Left colon (tissue), 2 donors: ENCODE measurements around the gene BAIAP3. TPM values are rescaled to one million over a fixed set of nuclear protein-coding genes. Genes with fewer than 3 reads are reported as not detected.
"Not testable (repeated sequence)": the region's sequence is repeated elsewhere in the genome, so short reads cannot be mapped to it uniquely, and the experiment has no call there.

Experiments used
- ATAC-seq: fragments of 200-7000 bp; cut with Tn5 transposase; one replicate; pipeline ENCODE4 v1.9.1; 2020; ENCODE audit warnings: mild to moderate bottlenecking, moderate library complexity
- DNase-seq, 2 donors: peaks; one replicate each; pipeline ENCODE4 v3.0.0-alpha.2; 2020
- intact Hi-C, 2 donors: fragments of 100-400 bp; cut with DNase I in 1 of 2; cut with micrococcal nuclease in 1 of 2; formaldehyde crosslinking; loops; one replicate each; pipeline versions ENCODE4 v1.11.2 to v1.14.0; 2022; cut with DNase I, micrococcal nuclease
- total RNA-seq, 2 donors: library from RNA; stranded (reverse); fragmentation: NEBNext Ultra II Directional; extraction: Animal tissue kit (Norgen Biotek cat#: 25700); gene quantifications; one replicate each; pipeline ENCODE4 v1.2.1, GENCODE V29; 2021
- donor health status: DM: no; HTN: no; CAD: no.
- donor health status: DM: yes; HTN: yes; CAD: no.

The BAIAP3 gene
- total RNA-seq, 2 donors from 2014 or later = 7.5 to 12.3 TPM

DNA sequence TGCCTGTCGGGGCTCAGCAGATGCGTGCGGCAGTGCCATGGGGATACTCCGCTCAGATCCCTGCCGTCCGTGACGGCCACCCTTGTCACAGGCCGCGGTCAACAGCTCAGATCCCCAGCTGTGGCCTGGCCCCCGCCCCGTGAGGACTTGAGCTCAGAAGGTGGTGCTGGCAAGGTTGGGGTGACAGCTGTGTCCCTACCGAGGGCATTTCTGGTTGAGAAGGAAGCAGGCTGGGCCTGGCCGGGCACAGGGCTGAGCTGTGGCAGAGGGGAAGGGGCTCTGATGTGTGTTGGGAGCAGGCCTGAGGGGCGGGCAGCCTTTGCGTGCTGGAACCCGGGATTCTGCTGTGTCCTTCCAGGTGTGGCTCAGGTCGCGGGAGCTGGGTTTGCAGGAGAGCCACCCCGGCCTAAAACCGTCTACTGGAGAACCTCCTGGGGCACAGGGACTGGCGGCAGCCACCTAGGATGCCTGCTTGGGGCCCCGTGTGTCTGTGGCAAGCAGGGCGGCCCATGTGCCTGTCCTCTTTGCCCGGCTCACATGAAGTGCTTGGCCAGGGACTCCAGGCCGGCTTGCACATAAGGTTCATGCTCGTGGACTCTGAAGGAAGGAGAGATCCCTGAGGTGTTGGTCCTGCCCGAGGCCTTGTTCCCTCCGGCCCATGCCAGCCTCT is 18.9 kb upstream of the BAIAP3 start:
- DNase-seq = no peak
- no peak for ATAC-seq
- intact Hi-C loops = no loop called here

DNA sequence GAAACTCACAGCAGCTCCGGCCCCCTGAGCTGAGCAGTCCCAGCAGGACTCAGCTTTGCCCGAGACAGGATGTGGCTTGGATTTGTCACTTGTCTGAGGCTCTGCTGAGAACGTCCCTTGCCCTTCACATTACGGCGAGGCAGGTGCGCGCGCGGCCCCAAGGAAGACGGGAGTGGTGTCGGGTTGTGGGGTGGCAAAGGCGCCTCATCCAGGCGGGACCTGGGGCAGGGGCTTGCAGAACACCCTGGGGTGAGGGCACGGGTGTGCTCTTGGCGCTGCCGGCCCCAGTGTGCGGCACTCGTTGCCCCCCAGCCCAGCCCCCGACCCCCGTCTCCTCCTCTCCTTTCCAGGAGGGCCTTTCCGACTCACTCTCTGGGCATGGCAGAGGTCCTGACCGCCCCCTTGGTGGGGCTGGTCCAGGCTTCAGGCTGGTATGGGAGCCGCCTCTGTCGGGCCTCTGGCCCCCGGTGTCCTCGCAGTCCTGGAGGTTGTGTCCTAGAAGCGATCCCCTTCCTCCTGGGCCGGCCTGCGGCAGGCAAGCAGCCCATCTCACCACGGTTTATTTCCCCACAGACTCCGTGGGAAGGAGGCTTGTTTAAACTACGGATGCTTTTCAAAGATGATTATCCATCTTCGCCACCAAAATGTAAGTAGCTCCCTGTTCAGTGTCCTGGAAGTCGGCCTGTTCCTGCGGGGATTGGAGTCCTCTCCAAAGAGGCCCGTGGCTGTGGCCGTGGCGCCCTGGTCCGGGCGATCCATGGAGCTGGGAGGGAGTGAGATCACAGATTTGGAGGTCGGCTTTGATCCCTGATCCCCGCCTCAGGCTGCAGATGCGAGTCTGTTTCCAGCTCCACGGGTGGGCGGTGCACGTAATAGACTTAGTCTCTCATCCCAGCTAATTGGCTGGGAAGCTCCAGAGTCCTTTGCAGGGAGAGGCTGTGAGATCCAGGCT is 18.1 kb upstream of the BAIAP3 start:
- DNase-seq (no peak), ATAC-seq (no peak)
- intact Hi-C loops = no loop called here

DNA sequence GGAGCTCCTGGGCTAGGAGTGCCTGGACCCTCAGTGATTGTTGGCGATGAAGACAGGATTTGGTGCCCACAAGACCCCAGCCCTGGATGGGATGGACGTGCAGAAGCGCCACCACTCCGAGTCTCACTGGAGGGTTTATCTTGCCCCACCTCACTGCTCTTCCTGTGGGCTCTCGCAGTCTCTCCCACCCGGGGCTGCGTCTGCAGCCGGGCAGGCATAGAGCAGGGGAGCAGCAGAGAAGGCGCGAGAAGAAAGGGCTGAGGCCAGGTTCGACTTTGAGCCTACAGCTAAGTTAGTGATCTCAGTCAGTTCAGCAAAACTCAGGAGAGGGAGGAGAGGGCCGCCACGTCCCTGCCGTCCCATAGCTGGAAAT is 17.4 kb upstream of the BAIAP3 start:
- no peak for DNase-seq
- intact Hi-C loops = no loop called here
- ATAC-seq = no peak

DNA sequence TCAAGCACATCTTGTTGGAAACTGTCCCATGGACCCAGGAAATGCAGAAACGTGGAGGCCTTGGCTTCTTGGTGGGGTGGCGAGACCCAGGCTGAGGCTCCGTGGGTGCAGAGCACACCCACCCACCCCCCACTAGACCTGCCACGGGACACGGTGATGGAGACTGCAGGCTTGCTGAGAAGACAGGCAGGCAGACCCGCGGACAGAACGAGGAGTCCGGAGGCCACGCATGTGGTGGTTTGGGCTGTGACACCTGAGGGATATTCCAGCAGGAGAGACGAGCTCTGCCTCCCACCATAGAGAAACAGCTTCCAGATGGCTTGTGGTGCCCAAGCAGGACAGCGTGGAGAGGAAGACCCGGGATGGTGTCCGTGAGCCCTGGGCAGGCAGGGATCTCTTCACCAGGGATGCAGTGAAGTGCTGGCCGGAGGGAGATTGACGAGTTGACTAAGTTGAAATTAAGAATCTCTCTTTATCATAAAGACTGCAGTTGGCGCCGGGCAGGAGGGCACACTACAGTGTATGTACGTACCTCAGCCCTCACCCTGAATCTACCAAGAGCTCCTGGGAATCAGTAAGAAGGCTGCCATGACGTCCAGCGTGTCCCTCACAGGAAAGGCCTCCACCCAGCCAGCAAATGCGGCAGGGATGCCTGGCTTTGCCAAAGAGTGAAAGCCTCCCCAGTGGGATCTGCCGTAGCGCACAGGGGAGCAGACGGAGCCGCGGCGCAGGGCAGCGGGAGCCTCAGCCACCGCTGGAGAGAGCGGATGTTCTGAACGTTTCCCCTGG is 15.8 kb upstream of the BAIAP3 start:
- intact Hi-C loops = no loop called here
- ATAC-seq = peak; percentile 3

DNA sequence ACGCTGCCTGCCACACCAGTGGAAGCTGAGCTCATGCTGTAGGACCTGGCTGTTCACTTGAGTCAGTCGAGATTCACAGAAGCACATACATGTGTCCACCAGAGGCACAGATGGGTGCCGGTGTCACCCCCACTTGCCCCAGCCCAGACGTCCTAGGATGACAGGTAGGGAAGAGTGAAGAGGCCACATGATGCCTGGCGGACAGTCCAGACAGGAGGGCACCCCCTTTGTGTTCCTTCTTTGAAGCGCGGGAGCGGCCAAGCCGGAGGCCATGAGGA is 15.2 kb upstream of the BAIAP3 start:
- intact Hi-C loops = no loop called here
- no peak for DNase-seq
- ATAC-seq = no peak

More for the DNA sequence above, 15.8 kb upstream of the BAIAP3 start:
- DNase-seq = no peak

DNA sequence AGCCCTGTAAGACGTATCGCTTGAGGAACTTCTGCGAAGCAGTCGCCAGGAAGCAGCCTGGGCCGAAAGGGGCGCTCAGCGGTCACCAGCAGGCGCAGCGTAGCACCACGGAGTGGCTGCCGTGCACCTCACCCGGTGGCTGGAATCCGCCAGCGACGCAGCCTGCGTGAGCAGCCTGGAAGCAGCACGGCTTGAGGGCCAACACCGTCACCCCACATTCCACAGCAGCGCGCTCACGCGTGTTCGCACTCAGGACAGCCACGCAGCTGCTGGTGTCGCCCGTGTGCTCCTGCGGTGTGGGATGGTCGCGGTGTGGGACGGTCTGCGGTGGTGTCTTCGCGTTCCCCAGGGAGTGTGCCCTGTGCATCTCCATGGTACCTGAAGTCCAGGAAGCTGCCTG is 14.4 kb upstream of the BAIAP3 start:
- ATAC-seq (no peak), DNase-seq (no peak)
- intact Hi-C loops = no loop called here

DNA sequence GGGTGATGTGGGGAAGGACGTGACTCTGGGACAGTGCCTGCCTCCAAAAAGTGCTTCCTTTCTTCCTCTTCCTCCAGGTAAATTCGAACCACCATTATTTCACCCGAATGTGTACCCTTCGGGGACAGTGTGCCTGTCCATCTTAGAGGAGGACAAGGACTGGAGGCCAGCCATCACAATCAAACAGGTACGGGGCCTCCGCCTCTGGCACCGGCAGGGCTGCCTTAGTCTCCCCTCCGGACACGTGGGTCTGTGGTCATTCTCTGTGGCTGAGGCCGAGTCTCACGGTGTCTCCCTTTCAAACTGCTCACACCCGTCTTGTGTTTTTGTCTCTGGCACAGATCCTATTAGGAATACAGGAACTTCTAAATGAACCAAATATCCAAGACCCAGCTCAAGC is 13.3 kb upstream of the BAIAP3 start:
- no peak for ATAC-seq
- intact Hi-C loops = no loop called here
- DNase-seq = no peak

DNA sequence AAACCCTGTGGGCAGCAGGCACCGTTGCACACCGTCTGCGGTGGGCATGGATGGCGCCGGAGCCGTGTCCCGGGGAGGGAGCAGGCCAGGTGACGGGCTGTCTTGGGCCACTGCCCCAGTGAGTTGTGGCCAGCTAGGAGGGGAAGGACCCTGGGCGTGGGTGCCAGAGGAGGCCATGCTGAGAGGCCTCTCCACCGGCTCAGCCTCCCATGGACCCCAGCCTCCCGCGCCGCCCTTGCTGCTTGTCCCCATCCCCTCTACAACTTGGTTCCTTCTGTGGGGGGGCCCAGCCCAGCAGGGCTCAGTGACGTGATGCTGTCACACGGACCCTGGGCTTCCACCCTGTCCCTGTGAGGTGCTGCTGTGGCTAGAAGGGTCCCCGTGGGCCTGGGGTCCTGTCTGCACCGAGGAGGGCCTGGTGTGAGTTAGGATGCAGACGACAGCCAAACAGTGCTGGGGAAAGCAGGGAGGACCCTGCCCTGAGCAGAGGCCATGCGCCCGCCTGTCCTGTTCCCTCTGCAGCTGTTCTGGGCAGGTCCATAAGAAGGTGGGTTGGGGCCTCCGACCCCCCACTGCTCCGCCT is 12.7 kb upstream of the BAIAP3 start:
- intact Hi-C loops = no loop called here
- DNase-seq = no peak
- ATAC-seq = no peak

DNA sequence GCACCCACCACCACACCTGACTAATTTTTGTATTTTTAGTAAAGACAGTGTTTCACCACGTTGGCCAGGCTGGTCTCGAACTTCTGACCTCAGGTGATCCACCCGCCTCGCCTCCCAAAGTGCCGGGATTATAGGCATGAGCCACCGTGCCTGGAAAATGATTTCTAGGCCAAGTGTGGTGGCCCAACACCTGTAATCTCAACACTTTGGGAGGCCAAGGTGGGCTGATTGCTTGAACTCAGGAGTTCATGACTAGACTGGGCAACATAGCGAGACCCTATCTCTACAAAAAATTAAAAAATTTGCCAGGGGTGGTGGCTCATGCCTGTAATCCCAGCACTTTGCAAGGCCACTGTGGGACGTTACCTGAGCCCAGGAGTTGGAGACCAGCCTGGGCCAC is 11.0 kb upstream of the BAIAP3 start:
- intact Hi-C loops = no loop called here

DNA sequence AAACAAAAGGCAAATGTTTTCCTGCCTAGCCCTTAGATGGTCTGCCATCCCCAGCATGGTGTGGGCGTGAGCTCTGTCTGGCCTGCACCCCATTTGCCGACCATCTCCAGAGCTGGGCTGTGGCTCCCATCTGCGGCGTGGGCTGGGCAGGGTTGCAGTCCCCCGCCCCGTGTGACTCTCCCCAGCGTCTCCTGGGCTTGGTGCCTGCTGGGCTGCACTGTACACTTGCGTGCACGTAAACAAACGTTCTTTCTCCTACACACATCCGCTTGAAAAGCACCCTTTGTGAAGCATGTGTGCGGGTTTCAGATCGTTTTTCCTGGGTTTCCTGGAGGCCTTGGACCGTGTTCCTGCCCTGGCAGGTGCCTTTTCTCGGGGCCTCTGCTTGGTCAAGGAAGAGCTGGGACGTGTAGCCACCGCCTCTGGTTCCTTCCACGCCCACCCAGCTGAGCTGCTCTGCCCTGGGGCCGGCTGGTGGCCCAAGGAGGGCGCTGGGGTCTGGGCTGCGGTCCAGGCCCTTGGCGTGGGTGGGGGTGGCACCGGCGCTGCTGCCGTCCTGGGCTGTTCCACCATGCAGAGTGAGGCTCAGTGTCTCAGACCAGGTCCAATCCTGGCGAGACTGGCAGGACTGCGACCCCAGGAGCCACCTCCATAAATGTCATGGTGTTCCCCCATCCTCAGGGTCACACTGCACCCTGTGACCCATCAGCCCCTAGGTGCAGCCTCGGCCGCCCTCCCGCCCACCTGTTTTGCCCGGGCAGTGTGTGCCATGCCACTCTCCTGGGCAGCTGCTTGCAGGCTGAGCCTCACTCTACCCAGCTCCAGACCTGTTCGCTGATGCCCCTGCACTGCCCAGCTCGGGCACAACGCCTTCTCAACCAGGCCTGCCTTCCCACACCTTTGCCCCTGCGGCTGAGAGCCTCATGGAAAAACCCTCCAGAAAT is 9.9 kb upstream of the BAIAP3 start:
- no peak for DNase-seq
- intact Hi-C loops = no loop called here
- ATAC-seq = no peak

More for the DNA sequence above, 11.0 kb upstream of the BAIAP3 start:
- ATAC-seq (no peak), DNase-seq (no peak)

DNA sequence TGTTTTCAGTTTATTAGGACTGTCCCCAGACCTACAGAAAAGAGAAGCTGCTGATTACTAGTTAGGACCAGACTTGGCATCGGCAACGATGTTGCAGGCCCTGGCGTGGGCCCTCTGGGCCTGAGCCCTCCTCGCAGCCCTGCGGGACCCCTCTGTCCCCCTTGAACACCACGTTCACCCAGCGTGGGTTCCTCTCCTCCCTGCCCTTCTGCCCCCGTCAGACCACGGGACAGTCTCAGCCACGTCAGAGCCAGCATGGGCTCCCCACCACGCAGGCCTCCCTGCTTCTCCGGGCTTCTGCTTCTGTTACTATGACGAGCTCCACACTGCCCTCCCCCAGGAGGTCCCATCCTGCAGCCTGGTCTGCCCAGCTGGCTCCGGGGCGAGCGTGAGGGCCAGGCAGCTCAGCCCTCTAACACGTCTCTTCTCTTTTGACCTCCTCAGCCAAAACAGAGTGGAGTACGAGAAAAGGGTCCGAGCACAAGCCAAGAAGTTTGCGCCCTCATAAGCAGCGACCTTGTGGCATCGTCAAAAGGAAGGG is 9.1 kb upstream of the BAIAP3 start:
- DNase-seq = no peak
- no peak for ATAC-seq
- intact Hi-C loops = no loop called here

DNA sequence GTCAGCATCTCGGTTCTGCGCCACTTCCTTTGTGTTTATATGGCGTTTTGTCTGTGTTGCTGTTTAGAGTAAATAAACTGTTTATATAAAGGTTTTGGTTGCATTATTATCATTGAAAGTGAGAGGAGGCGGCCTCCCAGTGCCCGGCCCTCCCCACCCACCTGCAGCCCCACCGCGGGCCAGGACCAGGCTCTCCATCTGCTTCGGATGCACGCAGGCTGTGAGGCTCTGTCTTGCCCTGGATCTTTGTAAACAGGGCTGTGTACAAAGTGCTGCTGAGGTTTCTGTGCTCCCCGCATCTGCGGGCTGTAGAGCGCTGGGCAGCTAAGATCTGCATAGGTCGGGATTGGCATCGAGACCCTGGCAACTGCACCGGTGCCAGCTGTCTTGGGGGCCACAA is 8.2 kb upstream of the BAIAP3 start:
- ATAC-seq = peak; percentile 3
- intact Hi-C loops = no loop called here
- no peak for DNase-seq

DNA sequence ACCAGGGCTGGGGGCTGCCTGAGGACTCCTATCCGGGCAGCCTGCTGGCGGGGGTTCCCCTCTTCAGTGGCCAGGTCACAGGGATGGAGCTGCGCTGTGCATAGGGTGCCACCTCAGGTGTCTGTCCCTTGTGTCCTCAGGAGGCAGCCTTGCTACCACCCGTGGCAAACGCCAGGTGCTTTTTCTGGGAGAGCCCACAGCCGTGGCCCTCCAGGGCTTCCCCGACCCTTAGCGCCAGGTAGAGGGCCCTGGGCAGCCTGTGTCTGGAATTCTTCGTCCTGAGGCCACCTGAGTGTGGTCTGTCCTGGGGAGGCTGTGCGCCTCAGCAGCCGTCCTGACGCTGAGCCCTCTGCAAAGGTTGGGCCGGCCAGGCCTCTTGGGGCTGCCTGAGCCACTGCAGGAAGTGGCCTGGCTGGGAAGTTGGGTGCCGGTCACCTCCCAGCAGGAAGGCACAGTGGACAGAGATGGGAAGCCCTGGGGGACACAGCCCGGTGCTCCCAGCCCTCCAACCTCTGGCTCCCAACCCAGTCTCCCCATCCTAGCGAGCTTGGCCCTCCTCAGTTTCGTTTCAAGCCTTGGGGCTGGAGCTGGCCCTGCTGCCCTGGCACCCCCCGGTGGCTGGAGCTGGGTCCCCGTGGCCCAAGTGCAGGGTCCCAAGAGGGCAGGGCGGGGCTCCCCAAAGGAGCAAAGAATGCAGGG is 7.6 kb upstream of the BAIAP3 start:
- ATAC-seq (peak; percentile 24), DNase-seq (no peak)
- intact Hi-C loops = no loop called here

DNA sequence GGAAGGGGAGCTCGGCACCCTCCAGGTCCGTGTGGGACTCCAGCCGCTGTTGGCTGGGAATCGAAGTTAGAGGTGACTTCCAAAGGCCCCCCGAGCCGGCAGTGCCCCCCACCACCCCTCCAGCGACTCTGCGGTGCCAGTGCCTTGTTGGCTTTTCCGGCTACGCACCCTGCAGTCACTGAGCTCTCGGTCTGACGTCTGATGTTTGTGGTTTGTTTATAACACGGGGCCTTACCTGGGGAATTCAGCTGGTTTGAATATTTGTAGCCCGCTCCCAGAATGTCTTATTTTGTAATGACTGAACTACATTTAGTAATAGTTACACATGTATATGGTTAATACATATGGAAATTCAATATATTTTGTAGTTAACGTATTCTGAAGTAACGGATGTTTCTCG is 7.1 kb upstream of the BAIAP3 start:
- DNase-seq = no peak
- no peak for ATAC-seq
- intact Hi-C loops = no loop called here

DNA sequence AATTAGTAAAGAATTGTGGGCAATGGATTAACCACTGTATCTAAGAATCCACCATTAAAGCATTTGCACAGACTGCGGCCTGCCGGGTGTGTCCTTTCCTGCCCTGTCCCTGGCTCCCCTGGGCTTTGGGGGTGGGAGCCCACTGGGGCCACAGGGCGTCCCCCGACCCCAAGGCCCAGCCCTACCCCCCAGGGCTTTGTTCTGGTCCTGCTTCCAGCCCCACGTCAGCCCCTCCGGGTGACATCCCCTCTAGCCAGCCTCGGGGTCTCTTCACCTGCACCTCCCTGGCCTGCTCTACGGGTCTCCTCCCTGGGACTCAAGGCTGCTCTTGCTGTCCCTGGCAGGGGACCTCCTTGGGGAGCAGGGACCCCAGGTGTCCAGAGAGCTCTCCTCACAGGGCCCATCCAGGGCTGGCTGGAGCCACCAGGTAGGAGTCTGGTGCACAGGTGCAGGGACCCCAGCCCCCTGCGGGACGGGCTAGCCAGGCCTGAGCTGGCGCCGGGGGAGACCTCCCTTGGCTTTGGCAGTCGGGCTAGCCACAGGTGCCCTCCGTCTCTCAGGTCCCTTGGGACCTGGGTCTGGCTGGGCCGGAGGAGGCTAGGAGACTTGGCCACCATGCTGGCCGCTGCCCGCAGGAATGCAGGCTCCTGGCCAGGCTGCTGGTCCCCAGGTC is 6.4 kb upstream of the BAIAP3 start:
- no peak for DNase-seq
- no peak for ATAC-seq
- intact Hi-C loops = no loop called here

DNA sequence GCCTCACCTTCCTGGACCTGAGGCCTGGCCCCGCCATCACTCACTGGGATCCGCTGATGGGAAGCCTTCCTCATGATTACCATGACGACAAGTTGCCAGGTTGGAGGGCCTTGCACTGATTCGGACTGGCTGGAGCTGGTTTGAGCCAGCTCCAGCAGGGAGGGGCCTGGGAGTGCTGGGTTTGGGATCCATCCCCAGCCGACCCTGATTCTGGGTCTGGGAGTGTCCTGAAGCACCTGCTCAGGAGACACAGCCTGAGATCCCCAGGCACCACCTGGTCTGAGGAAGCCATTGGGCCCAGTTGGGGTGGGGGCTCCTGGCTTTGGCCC is 5.9 kb upstream of the BAIAP3 start:
- intact Hi-C loops = no loop called here
- ATAC-seq (no peak), DNase-seq (no peak)

DNA sequence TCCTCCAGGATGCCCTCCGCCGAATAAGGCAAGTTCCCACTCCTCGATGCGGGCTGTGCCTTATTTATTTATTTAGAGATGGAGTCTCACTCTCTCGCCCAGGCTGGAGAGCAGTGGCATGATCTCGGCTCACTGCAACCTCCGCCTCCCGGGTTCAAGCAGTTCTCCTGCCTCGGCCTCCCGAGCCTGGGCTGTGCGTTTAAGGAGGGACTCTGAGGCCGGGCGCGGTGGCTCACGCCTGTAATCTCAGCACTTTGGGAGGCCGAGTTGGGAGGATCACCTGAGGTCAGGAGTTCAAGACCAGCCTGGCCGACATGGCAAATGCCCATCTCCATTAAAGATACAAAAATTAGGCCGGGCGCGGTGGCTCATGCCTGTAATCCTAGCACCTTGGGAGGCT is 5.3 kb upstream of the BAIAP3 start:
- DNase-seq, ATAC-seq, intact Hi-C loops: not testable (repeated sequence)
